Measurements from ENCODE around the gene TLR9.
"Not testable (repeated sequence)": the region's sequence is repeated elsewhere in the genome, so short reads cannot be mapped to it uniquely, and the experiment has no call there.

TLR9 gene, protein sequence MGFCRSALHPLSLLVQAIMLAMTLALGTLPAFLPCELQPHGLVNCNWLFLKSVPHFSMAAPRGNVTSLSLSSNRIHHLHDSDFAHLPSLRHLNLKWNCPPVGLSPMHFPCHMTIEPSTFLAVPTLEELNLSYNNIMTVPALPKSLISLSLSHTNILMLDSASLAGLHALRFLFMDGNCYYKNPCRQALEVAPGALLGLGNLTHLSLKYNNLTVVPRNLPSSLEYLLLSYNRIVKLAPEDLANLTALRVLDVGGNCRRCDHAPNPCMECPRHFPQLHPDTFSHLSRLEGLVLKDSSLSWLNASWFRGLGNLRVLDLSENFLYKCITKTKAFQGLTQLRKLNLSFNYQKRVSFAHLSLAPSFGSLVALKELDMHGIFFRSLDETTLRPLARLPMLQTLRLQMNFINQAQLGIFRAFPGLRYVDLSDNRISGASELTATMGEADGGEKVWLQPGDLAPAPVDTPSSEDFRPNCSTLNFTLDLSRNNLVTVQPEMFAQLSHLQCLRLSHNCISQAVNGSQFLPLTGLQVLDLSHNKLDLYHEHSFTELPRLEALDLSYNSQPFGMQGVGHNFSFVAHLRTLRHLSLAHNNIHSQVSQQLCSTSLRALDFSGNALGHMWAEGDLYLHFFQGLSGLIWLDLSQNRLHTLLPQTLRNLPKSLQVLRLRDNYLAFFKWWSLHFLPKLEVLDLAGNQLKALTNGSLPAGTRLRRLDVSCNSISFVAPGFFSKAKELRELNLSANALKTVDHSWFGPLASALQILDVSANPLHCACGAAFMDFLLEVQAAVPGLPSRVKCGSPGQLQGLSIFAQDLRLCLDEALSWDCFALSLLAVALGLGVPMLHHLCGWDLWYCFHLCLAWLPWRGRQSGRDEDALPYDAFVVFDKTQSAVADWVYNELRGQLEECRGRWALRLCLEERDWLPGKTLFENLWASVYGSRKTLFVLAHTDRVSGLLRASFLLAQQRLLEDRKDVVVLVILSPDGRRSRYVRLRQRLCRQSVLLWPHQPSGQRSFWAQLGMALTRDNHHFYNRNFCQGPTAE

DNA sequence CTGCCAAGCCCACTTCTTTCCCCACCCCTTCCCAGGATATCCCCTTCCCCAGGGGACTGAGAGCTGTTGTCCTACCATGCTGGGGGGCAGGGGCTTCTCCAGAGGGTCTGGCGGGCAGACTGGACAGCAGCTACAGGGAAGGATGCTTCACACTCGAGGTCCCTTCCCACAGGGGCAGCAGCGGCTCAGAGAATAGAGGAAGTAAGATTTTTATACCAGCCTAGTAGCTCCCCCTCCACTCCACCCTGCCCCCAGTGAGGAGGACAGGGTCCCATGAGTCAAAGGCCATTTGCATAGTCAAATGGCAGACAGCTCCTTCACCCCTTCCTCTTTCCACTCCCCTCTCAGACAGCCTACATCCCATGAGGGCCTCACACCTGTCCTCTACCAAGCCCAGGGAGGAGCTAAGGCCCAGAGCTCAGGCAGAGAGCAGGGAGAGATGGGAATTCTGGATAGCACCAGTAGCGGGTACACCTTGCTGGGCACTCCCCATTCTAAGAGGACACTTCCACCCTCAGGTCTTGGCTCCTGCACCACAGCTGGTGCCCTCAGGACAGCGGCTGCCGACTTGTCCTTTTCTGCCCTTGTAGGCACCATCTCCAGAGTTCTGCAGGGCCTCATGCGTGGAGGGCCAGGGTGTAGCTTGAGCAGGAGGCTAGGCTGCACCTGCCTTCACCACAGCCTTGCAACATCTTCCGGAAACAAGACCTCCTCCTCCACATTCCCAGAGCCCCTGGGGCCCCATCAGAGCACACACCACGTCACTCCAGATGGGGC lies at the start of gene TLR9:
Gene TLR9, minus strand, starts transcription at position 194 of the 777 bp plus-strand sequence. Its CDS starts 116 bp downstream, at position 78.
- DNase-seq: no peak

DNA sequence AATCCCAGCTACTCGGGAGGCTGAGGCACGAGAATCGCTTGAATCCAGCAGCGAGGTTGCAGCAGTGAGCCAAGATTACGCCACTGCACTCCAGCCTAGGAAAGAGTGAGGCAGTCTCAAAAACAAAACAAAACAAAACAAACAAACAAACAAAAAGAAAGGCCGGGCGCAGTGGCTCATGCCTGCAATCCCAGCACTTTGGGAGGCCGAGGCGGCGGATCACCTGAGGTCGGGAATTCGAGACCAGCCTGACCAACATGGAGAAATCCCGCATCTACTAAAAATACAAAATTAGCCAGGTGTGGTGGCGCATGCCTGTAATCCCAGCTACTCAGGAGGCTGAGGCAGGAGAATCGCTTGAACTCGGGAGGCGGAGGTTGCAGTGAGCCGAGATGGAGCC lies 49.3 kb upstream of the TLR9 start:
- not testable (repeated sequence) for DNase-seq

DNA sequence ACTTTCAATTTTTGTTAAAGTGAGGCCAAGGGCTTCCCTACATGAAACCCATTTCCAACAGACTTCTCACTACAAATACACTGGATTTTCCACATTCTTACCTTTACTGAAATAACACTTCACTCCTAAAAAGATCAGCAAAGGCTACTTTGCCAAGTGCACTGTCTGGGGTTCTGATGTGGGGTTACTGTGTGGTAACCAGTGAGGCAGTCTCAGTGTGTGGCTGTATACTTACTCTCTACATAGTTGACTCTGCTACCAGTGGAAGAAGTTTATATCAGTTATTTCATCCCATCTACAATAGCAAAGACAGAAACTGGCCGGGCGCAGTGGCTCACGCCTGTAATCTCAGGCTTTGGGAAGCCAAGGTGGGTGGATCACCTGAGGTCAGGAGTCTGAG lies 47.4 kb upstream of the TLR9 start:
- no peak for DNase-seq

DNA sequence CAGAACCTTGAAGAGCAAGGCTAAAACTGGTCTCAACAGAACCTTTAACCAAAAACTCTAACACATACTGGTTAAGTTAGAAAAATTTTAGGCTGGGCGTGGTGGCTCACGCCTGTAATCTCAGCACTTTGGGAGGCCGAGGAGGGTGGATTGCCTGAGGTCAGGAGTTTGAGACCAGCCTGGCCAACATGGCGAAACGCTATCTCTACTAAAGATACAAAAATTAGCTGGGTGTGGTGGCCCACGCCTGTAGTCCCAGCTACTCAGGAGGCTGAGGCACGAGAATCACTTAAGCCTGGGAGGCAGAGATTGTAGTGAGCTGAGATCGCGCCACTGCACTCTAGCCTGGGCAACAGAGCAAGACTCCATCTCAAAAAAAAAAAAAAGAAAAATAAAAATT lies 46.7 kb upstream of the TLR9 start:
- DNase-seq: not testable (repeated sequence)

DNA sequence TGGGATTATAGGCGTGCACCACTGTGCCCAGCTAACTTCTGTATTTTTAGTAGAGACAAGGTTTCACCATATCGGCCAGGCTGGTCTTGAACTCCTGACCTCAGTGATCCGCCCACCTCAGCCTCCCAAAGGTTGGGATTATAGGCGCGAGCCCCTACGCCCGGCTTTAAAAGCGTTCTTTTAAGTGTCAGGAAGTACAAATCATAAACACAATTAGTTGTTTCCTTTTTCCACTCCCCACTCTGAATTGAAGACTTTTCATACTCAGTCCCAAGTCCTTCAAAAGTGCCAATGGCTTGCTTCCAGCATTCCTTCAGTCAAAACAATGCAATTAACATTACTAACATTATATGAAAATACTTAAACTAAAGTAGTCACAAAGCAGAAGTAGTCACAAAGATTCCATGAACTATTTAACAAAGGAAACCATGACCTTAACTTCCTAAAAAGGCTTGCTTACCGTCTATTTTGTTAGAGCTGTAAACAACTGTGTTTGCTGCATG lies 44.9 kb upstream of the TLR9 start:
- DNase-seq: no peak

DNA sequence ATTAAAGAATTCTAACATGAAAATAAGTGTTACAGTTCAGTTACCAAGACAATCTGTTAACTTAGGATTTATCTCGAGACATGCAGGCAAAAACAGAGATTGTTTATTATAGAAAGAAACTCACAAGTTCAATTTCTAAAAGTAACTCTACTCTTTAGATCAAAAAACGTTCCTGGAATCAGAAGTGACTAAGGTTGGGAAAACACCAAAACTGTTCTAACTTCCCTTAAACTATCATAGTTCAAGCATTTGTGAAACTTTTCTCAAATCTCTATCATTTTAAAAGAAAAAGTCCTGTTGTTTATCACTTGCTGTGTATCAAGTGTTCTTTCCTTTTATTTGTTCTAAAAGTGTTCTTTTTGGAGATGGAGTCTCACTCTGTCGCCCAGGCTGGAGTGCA lies 44.3 kb upstream of the TLR9 start:
- DNase-seq: no peak

DNA sequence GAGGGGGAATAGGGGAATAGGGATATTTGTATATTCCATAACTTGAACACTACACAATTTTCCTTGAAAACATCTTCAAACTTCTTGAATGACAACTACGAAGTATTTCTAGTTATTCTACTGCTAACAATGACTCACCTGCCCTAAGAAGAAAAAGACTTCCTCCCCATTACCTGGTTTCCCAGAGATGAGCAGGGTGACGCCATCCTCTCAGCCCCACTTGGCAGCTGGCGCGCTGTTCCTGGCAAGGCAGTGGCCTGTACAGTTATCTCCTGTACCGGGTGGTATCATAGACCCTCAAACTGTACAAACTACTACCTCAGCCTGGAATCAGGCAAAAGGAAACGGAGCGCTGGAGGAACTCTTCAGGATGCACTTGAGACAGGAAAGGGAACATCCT lies 42.6 kb upstream of the TLR9 start:
- DNase-seq: no peak

DNA sequence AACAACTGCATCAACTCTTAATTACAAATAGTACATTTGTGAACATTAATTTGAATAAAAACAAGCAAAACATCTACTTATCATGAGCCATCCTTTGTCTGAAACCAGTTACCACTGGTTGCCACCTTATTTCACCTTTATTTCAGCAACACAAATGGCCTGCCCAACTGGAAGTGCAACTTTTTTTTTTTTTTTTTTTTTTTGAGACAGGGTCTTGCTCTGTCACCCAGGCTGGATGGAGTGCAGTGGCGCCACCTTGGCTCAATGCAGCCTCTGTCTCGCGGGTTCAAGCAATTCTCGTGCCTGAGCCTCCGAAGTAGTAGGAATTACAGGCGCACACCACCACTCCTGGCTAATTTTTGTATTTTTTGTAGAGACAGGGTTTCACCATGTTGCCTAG lies 39.9 kb upstream of the TLR9 start:
- DNase-seq: no peak

DNA sequence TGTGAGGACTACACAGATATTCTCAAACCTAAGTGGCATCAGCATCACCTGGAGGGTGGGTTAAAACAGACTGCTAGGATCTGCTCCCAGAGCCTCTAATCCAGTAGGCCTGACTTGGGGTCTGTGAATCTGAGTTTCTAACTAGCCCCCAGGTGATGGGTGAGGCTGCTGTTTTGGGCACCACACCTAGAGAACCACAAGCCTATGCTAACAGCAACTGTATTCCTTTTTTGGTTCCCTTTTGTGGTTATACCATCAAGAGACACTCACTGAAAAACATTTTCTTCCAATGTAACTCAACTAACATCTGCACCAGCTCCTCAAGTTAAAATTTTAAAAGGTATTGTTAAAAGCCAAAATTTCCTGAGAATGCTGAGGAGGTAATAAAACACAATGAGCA lies 37.0 kb upstream of the TLR9 start:
- DNase-seq: no peak

DNA sequence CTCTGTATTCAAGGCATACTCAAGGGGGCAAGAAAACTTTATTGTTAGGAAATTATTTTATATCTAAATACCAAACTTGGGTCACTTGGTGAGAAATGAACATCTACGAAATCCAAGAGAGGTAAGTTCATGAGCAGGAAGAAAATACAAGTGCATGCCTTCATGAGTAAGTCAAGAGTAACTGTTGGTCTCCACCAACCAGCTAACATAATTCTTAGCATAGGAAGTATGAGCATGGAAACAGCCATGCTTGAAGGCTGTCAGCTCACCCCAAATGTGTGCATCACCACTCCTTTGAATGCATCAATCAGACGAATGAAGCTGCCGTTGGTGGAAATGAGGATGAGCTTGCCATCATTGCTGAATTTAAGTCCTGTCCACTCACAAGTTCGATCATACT lies 34.0 kb upstream of the TLR9 start:
- no peak for DNase-seq

DNA sequence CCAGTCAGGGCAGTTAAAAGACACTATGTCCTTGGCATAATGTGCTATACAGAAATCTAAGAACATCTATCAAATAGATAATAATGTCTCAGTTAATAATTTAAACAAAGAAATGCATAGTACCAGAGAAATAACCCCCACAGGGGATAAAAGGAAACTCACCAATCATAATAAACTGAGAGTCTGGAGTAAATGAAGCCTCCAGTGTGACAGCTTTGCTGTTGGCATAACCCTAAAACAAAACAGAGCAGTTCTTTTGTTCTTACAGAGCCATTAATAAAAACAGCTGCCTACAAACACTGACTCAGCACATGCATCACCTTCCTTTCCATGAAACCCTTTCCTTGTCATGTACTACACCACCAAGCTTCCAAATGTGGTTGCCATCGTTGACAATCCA lies 33.6 kb upstream of the TLR9 start:
- no peak for DNase-seq

DNA sequence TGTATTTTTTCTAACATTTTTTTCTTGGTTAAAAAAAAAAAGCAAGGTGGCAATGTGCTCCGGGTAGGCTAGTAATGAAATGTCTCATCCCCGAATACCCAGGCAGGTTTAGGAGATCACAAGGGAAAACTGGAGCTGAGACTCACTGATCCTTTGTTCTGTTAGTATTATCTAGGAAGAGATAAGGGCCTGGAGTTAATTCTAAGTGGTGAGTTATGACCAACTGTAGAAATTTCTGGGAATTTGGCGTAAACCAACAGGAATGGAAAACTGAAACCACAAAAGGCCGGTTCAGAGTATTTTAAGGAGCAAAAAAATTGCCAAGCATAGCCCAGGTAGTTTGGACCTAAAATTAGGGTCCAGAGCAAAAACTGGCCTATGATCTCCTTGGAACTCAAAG lies 32.5 kb upstream of the TLR9 start:
- no peak for DNase-seq

DNA sequence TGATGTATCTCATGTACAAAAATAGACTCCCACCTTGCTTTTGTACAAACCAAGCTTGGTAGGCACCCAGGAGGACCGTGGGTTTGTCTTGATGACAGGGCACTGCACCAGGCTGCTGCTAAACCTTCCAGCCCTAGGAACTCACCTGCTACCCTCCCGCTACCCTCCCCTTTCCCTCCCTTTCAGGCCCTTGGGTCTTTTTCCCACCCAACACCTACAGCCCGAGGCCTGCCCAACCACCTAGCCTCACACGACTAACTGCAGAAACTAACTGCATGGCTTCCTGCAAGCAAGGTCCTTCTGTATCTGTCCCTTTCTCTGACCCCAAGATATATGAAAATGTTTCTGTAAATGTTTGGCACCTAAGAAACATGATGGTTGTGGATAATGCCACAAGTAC lies 31.2 kb upstream of the TLR9 start:
- no peak for DNase-seq

DNA sequence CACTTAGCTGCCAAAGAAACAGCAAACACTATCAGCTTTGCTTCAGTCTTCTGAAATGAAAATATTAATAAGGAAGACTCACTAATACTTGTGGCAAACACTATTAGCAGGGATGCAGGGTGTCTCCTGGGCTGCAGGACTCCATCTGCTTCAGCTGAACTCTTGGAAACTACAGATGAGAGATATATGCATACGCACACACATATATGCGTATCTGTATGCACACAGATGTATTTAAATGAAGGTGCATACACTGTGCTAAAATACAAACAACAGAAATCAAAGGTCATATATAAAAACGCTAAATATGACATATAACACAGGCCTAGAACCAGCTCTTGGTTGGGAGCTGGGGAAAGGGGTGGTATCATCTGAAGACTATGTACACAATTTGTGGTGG lies 30.7 kb upstream of the TLR9 start:
- DNase-seq: no peak

DNA sequence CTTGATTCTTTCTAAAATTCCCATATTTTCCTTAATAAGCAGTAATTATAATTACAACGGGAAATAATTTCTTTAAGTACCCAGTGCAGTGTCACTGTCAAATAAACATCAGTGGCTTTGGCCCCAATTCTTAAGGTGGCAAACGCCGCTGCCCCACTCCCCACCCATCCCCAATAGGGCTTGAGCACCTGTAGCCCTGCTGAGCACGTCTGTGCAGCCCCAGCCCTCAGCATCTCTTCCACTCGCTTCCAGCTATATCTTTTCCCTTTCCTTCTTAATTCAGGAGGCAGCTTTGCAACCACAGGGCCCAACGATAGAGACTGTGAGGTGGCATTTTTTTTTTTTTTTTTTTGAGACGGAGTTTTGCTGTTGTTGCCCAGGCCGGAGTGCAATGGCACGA lies 29.2 kb upstream of the TLR9 start:
- DNase-seq: no peak

DNA sequence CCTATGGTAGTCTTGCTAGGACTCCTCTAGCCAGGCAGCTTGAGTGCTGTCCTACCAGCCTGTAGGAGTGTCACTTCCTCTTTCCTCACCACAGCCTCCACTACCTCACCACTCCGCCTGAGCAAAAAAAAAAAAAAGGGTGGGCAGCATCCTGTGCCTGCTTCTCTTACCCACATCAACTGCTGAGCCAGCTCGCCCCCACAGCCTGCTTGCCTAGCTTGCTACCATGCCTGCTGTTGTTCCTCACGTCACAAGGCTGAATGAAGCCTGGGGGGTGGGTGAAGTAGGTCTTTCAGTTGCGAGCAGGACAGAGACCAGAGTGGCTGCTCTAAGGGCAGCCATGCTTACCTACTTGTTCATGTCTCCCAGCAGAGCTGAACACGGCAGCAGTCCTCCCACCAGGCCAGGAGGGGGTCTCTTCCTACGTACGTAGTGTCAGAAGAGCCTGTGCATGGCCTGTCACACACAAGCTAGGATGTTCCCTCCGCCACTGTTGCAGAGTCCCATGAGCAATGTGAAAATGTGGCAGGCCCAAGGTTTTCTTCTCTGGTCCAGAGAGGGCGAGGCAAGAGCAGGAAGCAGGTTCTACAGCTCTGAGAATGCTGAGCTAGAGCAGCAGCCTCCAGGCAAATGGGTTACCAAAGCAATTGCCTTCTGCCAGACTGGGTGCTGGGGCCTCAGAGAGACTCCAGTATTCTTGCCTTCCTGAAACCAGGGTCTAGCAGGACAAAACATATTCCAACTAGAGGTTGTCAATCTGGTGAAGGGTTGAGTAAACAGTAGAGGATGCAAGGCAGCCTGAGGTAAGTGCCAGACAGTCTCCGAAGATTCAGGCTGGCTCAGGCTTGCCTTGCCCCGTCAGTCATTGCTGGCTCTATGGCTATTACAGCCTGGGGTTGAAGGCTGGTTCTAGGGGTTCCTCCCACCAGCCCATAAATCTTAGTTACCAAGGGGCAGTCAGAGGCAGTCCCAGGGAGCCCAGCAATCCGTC lies 28.2 kb upstream of the TLR9 start:
- DNase-seq: peak in 5 of 14 donors; percentile 34 to 54 (median 38)

DNA sequence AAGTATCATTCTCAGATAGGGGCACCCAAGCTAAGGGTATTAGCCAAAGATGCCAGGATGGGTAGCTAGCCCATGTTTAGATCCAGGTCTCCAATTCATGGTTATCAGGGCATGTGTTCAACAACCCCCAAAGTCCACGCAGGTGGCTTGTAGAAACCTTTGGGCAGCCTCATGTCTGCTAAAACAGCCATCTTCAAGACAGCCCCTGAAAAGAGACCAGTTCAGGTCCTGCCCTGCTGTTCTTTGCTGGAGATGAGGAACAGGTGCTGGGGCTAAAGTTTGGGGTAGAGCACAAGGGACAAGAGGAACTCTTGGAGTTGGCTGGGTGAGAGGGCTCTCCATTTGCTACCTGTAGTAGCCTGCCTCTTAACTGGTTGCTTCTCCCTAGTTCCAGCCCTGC lies 24.7 kb upstream of the TLR9 start:
- no peak for DNase-seq

DNA sequence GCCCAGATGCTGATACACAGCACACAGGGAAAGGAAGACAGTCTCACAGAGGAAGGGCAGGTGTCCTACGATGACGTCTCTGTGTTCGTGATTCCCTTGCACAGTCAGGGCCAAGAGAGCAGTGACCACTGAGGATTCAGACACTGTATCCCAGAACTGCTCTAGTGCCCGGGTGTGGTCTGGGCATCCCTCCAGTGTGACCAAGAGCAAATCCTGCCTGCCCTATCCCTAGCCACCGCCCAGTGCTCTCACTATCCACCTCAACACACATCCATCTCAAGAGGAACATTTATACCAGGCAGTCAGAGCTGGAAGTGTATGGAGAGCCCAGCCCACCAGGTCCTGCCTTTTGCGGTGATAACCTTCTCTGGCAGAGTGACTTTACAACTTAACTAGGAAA lies 24.2 kb upstream of the TLR9 start:
- DNase-seq: no peak

DNA sequence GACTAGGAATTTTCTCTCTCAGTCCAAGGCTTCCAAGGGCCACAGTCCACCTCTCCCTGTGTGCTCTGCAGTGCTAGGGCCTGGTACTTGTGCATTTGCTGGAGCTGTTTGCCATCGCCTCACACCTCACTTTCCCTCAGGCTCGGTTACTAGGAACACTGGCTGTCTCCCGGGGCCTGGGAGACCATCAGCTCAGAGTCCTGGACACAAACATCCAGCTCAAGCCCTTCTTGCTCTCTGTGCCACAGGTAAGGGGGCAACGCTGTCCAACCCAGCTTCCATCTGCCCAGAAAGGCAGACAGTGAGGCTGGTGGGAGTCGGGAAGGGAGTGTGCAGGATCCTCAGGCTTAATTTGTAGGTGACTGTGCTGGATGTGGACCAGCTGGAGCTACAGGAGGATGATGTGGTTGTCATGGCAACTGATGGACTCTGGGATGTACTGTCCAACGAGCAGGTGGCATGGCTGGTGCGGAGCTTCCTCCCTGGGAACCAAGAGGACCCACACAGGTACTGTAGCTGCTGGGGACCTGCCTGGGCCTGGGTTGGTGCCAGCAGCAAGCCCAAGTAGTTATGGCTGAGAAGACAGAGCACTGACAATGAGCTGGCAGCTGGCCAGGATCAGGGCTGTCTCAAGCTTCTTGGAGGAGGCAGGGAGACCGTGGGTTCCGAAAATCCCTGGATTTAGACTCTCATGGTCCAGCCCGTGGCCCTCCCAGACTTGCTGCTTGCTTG lies 23.5 kb upstream of the TLR9 start:
- DNase-seq: peak in 1 of 14 donors; percentile 92

DNA sequence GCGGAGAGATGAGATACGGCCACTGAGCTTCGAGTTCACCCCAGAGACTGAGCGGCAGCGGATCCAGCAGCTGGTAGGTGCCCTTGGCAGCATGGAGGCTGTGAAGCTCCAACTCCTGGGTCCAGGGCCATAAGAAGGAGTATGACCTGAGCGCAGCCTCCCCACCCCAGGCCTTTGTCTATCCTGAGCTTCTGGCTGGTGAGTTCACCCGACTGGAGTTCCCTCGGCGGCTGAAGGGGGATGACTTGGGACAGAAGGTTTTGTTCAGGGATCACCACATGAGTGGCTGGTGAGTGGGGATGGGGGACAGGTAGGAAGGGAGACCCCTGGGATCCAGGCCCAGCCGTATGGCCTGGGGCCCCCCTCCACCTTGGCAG lies 22.7 kb upstream of the TLR9 start:
- DNase-seq: no peak
